HepG2 (cell line): ENCODE data around the gene C11orf42.

Source experiments
- FOXA3 ChIP-seq: IDR thresholded peaks from 2 replicates; pipeline ENCODE4 v1.6.1; 2016; ENCODE audit warnings: missing genetic modification reagents, missing compliant biosample characterization
- FOXM1 ChIP-seq: sonication (generic); formaldehyde crosslinking; IDR thresholded peaks from 2 replicates; pipeline ENCODE4 v1.5.0; 2020; ENCODE audit warnings: missing genetic modification reagents
- HIVEP1 ChIP-seq: sonication (generic); formaldehyde crosslinking; IDR thresholded peaks from 2 replicates; pipeline ENCODE4 v1.4.0; 2020; ENCODE audit warnings: mild to moderate bottlenecking, missing genetic modification reagents
- KAT7 ChIP-seq: IDR thresholded peaks from 2 replicates; pipeline ENCODE4 v1.6.1; 2018; ENCODE audit warnings: borderline replicate concordance, missing compliant biosample characterization
- POLR2AphosphoS5 ChIP-seq: IDR thresholded peaks from 2 replicates; pipeline ENCODE4 v1.6.1; 2012; ENCODE audit warnings: low read depth, low read length
- SP1 ChIP-seq, 2 experiments: fragments of 450-650 bp in 1 of 2; sonication (generic) in 1 of 2; formaldehyde crosslinking in 1 of 2; IDR thresholded peaks; 2 replicates each; pipeline versions ENCODE4 v1.4.0 to v1.6.1; 2016 to 2020; ENCODE audit warnings: missing genetic modification reagents in 1 of 2
- ZNF883 ChIP-seq: sonication (generic); formaldehyde crosslinking; IDR thresholded peaks from 2 replicates; pipeline ENCODE4 v1.5.1; 2020; ENCODE audit warnings: mild to moderate bottlenecking, missing genetic modification reagents; ENCODE audit errors: not compliant biosample characterization
- TF ChIP-seq, protein P1 (sequence below), 2 experiments: sonication (generic) in 1 of 2; formaldehyde crosslinking in 1 of 2; IDR thresholded peaks; 2 replicates each; pipeline versions ENCODE4 v1.5.1 to v1.6.1; 2011 to 2020; ENCODE audit warnings: borderline replicate concordance in 1 of 2, low read depth in 1 of 2, low read length in 1 of 2, mild to moderate bottlenecking in 1 of 2, missing genetic modification reagents in 1 of 2, moderate library complexity in 1 of 2
- TF ChIP-seq, protein P2 (sequence below): sonication (generic); formaldehyde crosslinking; IDR thresholded peaks from 2 replicates; pipeline ENCODE4 v1.5.0; 2020; ENCODE audit warnings: mild to moderate bottlenecking, missing genetic modification reagents, moderate library complexity
- TF ChIP-seq, protein P3 (sequence below): sonication (generic); formaldehyde crosslinking; IDR thresholded peaks from 2 replicates; pipeline ENCODE4 v1.8.1; 2023; ENCODE audit warnings: missing genetic modification reagents, inconsistent platforms, borderline replicate concordance

DNA sequence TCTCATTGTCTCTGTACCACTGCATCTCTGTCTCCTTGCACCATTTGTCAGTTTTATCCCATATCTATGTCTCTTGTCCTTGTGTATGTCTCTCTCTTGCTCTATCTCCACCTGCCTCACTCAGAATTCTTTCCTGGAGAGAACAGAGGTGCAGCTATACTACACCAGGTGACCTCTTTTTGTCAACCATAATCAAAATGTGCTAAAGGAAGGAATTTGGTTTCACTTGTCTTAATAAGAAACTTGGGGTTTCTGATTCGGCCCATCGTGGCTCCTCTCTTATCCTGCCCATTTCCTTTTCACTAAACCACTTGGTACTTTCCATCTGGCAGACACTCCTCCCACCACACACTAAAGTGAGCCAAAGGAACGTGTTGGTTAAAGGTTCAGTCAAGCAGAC is 2.0 kb upstream of the C11orf42 start:
- TF ChIP-seq POLR2AphosphoS5 (no peak), SP1 (IDR thresholded peaks at IDR 0.05) (no peak), SP1 (CRISPR knock-in tag; IDR thresholded peaks at IDR 0.05) (no peak), FOXM1 (CRISPR knock-in tag) (no peak), HIVEP1 (CRISPR knock-in tag) (no peak), KAT7 (no peak), ZNF883 (CRISPR knock-in tag) (no peak), FOXA3 (CRISPR knock-in tag) (no peak)
- TF ChIP-seq, protein P1, sequence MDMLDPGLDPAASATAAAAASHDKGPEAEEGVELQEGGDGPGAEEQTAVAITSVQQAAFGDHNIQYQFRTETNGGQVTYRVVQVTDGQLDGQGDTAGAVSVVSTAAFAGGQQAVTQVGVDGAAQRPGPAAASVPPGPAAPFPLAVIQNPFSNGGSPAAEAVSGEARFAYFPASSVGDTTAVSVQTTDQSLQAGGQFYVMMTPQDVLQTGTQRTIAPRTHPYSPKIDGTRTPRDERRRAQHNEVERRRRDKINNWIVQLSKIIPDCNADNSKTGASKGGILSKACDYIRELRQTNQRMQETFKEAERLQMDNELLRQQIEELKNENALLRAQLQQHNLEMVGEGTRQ (IDR thresholded peaks at IDR 0.05; ENCODE audit: low read depth, low read length) = no peak
- TF ChIP-seq, protein P1 (CRISPR knock-in tag; IDR thresholded peaks at IDR 0.05; ENCODE audit: borderline replicate concordance) = no peak
- TF ChIP-seq, protein P2, sequence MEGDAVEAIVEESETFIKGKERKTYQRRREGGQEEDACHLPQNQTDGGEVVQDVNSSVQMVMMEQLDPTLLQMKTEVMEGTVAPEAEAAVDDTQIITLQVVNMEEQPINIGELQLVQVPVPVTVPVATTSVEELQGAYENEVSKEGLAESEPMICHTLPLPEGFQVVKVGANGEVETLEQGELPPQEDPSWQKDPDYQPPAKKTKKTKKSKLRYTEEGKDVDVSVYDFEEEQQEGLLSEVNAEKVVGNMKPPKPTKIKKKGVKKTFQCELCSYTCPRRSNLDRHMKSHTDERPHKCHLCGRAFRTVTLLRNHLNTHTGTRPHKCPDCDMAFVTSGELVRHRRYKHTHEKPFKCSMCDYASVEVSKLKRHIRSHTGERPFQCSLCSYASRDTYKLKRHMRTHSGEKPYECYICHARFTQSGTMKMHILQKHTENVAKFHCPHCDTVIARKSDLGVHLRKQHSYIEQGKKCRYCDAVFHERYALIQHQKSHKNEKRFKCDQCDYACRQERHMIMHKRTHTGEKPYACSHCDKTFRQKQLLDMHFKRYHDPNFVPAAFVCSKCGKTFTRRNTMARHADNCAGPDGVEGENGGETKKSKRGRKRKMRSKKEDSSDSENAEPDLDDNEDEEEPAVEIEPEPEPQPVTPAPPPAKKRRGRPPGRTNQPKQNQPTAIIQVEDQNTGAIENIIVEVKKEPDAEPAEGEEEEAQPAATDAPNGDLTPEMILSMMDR = no peak
- TF ChIP-seq, protein P3, sequence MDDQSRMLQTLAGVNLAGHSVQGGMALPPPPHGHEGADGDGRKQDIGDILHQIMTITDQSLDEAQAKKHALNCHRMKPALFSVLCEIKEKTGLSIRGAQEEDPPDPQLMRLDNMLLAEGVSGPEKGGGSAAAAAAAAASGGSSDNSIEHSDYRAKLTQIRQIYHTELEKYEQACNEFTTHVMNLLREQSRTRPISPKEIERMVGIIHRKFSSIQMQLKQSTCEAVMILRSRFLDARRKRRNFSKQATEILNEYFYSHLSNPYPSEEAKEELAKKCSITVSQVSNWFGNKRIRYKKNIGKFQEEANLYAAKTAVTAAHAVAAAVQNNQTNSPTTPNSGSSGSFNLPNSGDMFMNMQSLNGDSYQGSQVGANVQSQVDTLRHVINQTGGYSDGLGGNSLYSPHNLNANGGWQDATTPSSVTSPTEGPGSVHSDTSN = no peak
